Natural killer cell (primary cell): ENCODE data around the gene KREMEN2. TPM values are rescaled to one million over a fixed set of nuclear protein-coding genes. Genes with fewer than 3 reads are reported as not detected.

Experiments used
- ATAC-seq, 3 donors: fragments of 150-1000 bp in 2 of 3; fragments of 200-7000 bp in 1 of 3; cut with Tn5 transposase; 1 replicate in 1 of 3; 2 replicates in 2 of 3; pipeline ENCODE4 v1.10.0; 2021; ENCODE audit warnings: mild to moderate bottlenecking in 2 of 3, moderate library complexity in 2 of 3
- DNase-seq, 2 donors: peaks; one replicate each; pipeline versions ENCODE4 v3.0.0 to v3.0.0-alpha.2; 2013 to 2021; ENCODE audit warnings: mixed read lengths in 1 of 2
- H3K27ac ChIP-seq: one replicate; pipeline ENCODE4 v1.5.1; 2013; ENCODE audit warnings: mild to moderate bottlenecking, low read length
- H3K27me3 ChIP-seq: one replicate; pipeline ENCODE4 v1.6.1; 2013; ENCODE audit warnings: low read length; ENCODE audit not compliant: control insufficient read depth, insufficient read depth
- H3K36me3 ChIP-seq: one replicate; pipeline ENCODE4 v1.6.1; 2013; ENCODE audit warnings: low read length; ENCODE audit not compliant: control insufficient read depth, insufficient read depth
- H3K4me1 ChIP-seq: one replicate; pipeline ENCODE4 v1.6.1; 2013; ENCODE audit warnings: low read length; ENCODE audit not compliant: control insufficient read depth, insufficient read depth
- H3K4me3 ChIP-seq: one replicate; pipeline ENCODE4 v1.5.1; 2013; ENCODE audit warnings: low read length
- H3K9me3 ChIP-seq: one replicate; pipeline ENCODE4 v1.6.1; 2013; ENCODE audit warnings: low read length; ENCODE audit not compliant: control insufficient read depth, insufficient read depth
- H3K27ac Mint-ChIP-seq, 2 donors: one replicate each; pipeline ENCODE4 v1.8.0; 2022; ENCODE audit warnings: mild to moderate bottlenecking in 2 of 2, mixed read lengths in 2 of 2, moderate library complexity in 1 of 2
- H3K27me3 Mint-ChIP-seq, 2 donors: one replicate each; pipeline ENCODE4 v1.8.0; 2022; ENCODE audit warnings: low read depth in 2 of 2, mixed read lengths in 2 of 2
- H3K36me3 Mint-ChIP-seq: one replicate; pipeline ENCODE4 v1.8.0; 2022; ENCODE audit warnings: mixed read lengths
- H3K4me1 Mint-ChIP-seq, 2 donors: one replicate each; pipeline ENCODE4 v1.8.0; 2022; ENCODE audit warnings: mixed read lengths in 2 of 2
- H3K4me3 Mint-ChIP-seq: one replicate; pipeline ENCODE4 v1.8.0; 2022; ENCODE audit warnings: mild to moderate bottlenecking, moderate library complexity, mixed read lengths
- H3K9me3 Mint-ChIP-seq, 2 donors: one replicate each; pipeline ENCODE4 v1.8.0; 2022; ENCODE audit warnings: mixed read lengths in 2 of 2
- CTCF ChIP-seq: fragments of 200-600 bp; IDR thresholded peaks from one replicate; pipeline ENCODE4 v1.8.0; 2022; ENCODE audit warnings: antibody characterized with exemption
- WGBS: methylation state at CpG from one replicate; pipeline ENCODE4 v1.1.7; 2013; ENCODE audit warnings: missing lambda C conversion rate; ENCODE audit not compliant: insufficient coverage; 5-methylcytosine and 5-hydroxymethylcytosine counted together
- intact Hi-C: fragments of 100-400 bp; cut with micrococcal nuclease; formaldehyde crosslinking; loops from one replicate; pipeline ENCODE4 v1.14.2; 2022
- total RNA-seq, 4 donors: library from RNA; stranded (reverse); fragments of 120-200 nt in 1 of 4; gene quantifications; one replicate each; pipeline versions ENCODE4 v1.2.3 to v1.2.4, GENCODE V29; 2013 to 2022

Gene KREMEN2
- total RNA-seq, 3 donors from 2014 or later (not counting 1 experiment from before 2014, with no cell fraction given) = 0.16 TPM; not detected in 2

DNA sequence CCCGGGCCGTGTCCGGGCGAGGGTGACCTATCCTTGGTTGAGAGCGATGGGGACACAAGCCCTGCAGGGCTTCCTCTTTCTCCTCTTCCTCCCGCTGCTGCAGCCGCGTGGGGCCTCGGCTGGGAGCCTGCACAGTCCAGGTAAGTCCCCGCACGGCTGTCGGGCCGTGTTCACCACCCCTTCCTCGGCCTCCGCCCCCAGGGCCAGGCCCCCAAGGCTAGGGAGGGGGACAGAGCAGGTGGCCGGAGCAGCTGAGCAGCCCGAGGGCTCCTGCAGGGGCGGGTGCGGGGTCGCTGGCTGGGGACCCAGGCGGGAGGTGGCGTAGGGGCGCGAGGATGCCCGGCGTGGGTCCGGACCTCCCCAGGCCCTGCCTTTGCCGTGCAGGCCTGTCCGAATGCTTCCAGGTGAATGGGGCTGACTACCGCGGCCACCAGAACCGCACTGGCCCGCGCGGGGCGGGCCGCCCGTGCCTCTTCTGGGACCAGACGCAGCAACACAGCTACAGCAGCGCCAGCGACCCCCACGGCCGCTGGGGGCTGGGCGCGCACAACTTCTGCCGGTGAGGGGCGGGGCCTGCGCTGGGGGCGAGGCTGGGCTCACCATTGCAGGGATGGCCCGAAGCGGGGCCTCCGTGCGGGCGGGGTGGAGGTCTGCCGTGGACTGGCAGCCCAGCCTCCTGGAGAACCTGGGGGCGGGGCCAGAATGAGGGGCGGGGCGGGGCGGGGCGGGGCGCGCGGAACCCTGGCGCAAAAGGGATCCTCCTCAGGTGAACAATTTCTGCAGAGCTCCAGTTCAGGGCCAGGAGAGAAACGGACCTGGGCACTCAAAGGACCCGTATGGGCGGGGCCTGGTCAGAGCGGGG, 631 bp downstream of the KREMEN2 start:
- no peaks in the 10 kb centered on the region for H3K9me3 Mint-ChIP-seq
- ATAC-seq (peak in 2 of 3 donors; percentile 11 to 17), DNase-seq (peak; percentile 41 to 70)
- H3K4me1 Mint-ChIP-seq = peaks cover 10 to 33% of the 10 kb centered on the region in 2 donors
- no peaks in the 10 kb centered on the region for H3K36me3 Mint-ChIP-seq
- H3K4me3 ChIP-seq = peak overlapping the region; percentile 3
- intact Hi-C loops = no loop called here
- no peaks in the 10 kb centered on the region for H3K36me3 ChIP-seq
- H3K4me1 ChIP-seq = peaks cover 58% of the 10 kb centered on the region
- TF ChIP-seq CTCF = no peak
- peaks cover 10 to 20% of the 10 kb centered on the region in 2 donors for H3K27me3 Mint-ChIP-seq
- WGBS = under 1% methylated on average over 68 of the region's 68 CpGs
- no peaks in the 10 kb centered on the region for H3K9me3 ChIP-seq
- no peak overlapping the region for H3K27ac Mint-ChIP-seq
- H3K27ac ChIP-seq = no peak overlapping the region
- peaks cover 58% of the 10 kb centered on the region for H3K27me3 ChIP-seq
- peak overlapping the region; percentile 49 for H3K4me3 Mint-ChIP-seq

- no peak overlapping the region for H3K4me3 ChIP-seq
- Mint-ChIP-seq H3K4me3 (peak overlapping the region; percentile 49), H3K4me1 (peaks cover 10 to 39% of the 10 kb centered on the region in 2 donors), H3K9me3 (no peaks in the 10 kb centered on the region), H3K36me3 (no peaks in the 10 kb centered on the region), H3K27me3 (peaks cover 10 to 17% of the 10 kb centered on the region in 2 donors), H3K27ac (no peak overlapping the region)
- WGBS = 63% methylated on average over 38 of the region's 39 CpGs
- peaks cover 72% of the 10 kb centered on the region for H3K4me1 ChIP-seq
- peaks cover 58% of the 10 kb centered on the region for H3K27me3 ChIP-seq
- H3K36me3 ChIP-seq = no peaks in the 10 kb centered on the region
- intact Hi-C loops = no loop called here
- no peaks in the 10 kb centered on the region for H3K9me3 ChIP-seq
- no peak overlapping the region for H3K27ac ChIP-seq
- ATAC-seq = no peak
- DNase-seq = no peak
- no peak for TF ChIP-seq CTCF
These were observed 2.1 kb downstream of the KREMEN2 start for GRCh38 chr16:2966043-2966807.

DNA sequence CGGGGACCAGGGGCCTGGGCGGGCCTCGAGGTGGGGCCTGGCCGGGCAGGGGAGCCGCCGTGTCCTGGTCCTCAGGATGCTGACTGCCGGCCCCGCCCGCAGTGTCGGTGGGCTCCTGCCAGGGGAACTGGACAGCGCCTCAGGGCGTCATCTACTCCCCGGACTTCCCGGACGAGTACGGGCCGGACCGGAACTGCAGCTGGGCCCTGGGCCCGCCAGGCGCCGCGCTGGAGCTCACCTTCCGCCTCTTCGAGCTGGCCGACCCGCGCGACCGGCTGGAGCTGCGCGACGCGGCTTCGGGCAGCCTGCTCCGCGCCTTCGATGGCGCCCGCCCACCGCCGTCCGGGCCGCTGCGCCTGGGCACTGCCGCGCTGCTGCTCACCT, 2.7 kb downstream of the KREMEN2 start:
- peaks cover 10 to 14% of the 10 kb centered on the region in 2 donors for H3K27me3 Mint-ChIP-seq
- peaks cover 10 to 37% of the 10 kb centered on the region in 2 donors for H3K4me1 Mint-ChIP-seq
- no peak overlapping the region for H3K4me3 ChIP-seq
- WGBS = 6% methylated on average over 46 of the region's 46 CpGs
- no peaks in the 10 kb centered on the region for H3K36me3 Mint-ChIP-seq
- H3K9me3 Mint-ChIP-seq = no peaks in the 10 kb centered on the region
- ATAC-seq = no peak
- no peaks in the 10 kb centered on the region for H3K9me3 ChIP-seq
- H3K27ac Mint-ChIP-seq = no peak overlapping the region
- H3K4me1 ChIP-seq = peaks cover 72% of the 10 kb centered on the region
- intact Hi-C loops = no loop called here
- H3K36me3 ChIP-seq = no peaks in the 10 kb centered on the region
- H3K4me3 Mint-ChIP-seq = no peak overlapping the region
- no peak overlapping the region for H3K27ac ChIP-seq
- no peak for TF ChIP-seq CTCF
- H3K27me3 ChIP-seq = peaks cover 57% of the 10 kb centered on the region
- DNase-seq = peak in 1 of 2 donors; percentile 50
